Astrocyte of the spinal cord (primary cell): ENCODE data around the gene PTF1A.

ENCODE experiments used
- DNase-seq: peaks from one replicate; pipeline ENCODE4 v3.0.0; 2011; ENCODE audit warnings: low read depth, low spot score
- H3K4me3 ChIP-seq: 2 replicates; pipeline ENCODE4 v1.5.1; 2011; ENCODE audit warnings: low read depth, mild to moderate bottlenecking, low read length, moderate library complexity
- in situ Hi-C: cut with HindIII; loops from 2 replicates; pipeline ENCODE4 v1.10.0; 2017; ENCODE audit warnings: low sequenced_read_pairs
- TF ChIP-seq, protein P1 (sequence below): IDR thresholded peaks from 2 replicates; pipeline ENCODE4 v1.5.1; 2012; ENCODE audit warnings: low read depth, mild to moderate bottlenecking, low read length, inconsistent platforms

PTF1A gene

DNA sequence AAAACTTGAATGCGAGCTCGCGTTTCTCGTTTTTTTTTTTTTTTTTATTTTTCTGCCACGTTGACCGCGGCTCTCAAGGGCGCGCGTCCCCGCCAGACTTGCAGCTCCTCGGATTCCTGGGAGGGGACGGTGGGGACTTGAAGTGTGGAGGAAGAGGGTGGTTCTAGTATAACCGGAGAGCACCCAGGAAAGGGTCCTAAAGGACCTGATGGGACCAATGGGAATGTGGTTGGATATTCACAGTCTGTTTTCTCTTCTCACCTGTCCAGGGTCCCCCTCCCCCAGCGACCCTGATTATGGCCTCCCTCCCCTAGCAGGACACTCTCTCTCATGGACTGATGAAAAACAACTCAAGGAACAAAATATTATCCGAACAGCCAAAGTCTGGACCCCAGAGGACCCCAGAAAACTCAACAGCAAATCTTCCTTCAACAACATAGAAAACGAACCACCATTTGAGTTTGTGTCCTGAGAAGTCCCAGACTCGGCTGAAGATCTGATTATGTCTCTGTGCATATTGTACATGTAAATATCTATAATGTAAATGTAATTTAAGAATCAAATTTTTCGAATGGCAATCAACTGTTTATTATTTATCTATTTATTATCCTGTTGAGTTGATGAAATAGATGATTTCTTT lies 1.4 kb downstream of the PTF1A start:
- TF ChIP-seq, protein P1, sequence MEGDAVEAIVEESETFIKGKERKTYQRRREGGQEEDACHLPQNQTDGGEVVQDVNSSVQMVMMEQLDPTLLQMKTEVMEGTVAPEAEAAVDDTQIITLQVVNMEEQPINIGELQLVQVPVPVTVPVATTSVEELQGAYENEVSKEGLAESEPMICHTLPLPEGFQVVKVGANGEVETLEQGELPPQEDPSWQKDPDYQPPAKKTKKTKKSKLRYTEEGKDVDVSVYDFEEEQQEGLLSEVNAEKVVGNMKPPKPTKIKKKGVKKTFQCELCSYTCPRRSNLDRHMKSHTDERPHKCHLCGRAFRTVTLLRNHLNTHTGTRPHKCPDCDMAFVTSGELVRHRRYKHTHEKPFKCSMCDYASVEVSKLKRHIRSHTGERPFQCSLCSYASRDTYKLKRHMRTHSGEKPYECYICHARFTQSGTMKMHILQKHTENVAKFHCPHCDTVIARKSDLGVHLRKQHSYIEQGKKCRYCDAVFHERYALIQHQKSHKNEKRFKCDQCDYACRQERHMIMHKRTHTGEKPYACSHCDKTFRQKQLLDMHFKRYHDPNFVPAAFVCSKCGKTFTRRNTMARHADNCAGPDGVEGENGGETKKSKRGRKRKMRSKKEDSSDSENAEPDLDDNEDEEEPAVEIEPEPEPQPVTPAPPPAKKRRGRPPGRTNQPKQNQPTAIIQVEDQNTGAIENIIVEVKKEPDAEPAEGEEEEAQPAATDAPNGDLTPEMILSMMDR, result no peak
- no peak for DNase-seq
- in situ Hi-C loops, result no loop called here
- no peak overlapping the region for H3K4me3 ChIP-seq

DNA sequence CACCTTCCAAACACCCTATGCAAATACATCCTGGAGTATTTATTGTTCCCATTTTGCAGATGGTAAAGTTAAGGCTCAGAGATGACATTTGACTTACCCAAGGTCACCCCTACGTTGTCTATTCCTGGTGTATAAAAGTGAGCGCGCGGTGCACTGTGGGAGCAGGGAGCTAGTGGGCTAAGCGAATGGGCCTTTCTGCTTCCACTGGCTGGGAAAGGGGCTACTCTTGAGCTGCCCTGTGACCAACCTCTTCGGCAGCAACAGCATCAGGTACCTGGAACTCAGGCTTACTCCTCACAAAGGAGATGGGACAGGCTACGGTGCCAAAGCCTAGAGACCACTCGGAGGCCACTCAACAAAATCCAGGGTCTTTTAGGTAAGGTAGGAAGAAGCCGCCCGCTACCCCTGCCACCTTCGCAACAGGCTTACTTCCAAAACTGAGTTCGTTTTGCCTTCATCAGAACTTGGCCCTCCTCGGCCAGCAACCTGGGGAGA lies 2.4 kb downstream of the PTF1A start:
- TF ChIP-seq, protein P1, result no peak
- in situ Hi-C loops, result no loop called here
- no peak for DNase-seq
- H3K4me3 ChIP-seq, result no peak overlapping the region

DNA sequence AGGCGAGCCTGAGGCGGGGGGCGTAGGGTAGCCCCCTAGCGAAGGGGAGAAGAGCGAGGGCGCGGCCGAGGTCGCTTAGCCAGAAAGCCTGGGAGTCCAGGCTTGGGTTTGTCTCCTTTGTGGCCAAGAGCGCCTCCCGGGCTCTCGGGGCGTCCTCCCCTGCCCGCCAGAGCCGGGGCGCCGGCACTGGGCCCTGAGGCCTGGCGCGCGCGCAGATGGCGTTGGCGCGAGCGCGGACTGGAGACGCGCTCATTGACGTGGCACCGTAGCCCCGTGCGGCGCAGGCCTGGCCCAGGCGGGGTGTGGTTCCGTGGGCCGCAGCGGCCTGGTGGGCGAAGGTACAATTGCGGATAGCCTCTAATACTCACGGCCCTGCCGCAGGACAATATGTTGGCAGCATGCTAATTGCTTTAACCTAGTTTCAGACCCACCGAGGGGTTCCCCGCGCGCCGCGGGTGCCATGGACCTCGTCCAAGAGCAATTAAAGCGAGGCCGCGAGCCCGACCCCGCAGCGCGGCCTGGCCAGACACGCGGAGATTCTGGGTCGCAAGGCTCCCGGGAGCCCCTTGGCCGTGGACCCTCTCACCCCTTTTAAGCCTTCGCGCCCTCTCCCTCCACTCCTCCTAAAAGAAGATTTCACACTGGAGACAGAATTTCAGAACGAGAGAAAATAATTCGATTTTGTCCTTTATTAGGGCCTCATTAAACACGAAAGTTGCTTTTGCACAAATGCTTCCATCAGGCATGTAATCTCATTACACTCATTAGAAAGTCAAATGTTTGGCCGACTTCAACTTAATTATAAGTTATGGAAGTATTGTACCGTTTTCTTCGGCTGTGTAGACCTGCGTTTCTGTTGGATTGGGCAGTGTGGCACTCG lies 3.1 kb downstream of the PTF1A start:
- in situ Hi-C loops, result no loop called here
- no peak for DNase-seq
- TF ChIP-seq, protein P1, result no peak
- H3K4me3 ChIP-seq, result no peak overlapping the region

DNA sequence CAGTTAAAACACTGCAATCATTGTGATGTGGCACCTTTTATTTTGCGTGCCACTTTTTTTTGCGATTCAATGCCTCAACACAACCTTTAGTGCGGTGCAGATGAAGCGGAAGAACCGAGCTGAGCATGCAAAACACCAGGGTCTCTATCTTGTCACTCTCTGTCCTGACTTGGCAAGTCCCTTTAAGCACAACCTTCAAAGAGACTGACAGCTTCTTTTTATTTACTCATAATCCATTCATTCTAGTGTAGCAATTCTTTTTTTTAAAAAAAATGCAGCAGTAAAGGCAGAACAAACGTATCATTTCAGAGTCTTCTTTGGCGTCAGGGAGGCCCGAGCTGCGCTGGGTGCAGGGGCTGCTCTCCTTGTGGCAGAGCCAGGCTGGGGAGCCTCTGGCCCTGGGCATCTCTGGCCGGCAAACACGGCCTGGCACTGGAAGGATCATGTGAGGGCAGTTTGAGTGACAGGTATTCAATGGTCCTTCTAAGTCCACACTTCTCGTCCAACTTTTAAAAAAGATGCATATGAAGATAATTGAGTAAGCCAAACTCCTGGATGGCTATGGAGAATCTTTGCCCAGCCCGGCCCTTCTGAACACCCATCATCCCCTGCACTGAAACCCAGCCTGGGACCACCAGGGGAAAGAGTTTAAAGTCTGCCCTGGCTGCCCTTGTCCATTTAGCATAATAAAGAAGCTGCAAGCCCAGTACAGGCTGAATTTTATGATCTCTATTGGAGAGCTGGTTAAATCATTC lies 3.9 kb downstream of the PTF1A start:
- in situ Hi-C loops, result no loop called here
- TF ChIP-seq, protein P1, result no peak
- H3K4me3 ChIP-seq, result no peak overlapping the region
- no peak for DNase-seq

DNA sequence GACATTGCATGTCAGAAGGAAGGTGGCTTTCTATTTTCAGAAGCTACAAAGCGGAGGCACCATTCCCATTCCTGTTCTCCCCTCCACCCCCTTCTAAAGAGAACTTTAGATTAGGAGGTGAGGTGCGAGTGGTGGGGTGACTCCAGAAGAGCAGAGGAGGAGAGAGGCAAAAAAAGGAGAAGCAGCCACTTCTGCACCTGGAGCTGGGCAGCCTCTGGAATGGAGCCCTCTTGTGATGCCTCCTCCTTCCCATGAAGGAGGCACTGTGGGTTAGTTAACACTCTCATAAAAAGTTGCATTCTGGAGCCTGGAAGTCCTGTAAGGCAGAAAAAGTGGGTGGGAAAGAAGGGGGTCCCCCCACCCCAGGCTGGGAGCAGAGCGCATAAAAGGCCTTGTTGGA lies 4.8 kb downstream of the PTF1A start:
- TF ChIP-seq, protein P1, result no peak
- no peak overlapping the region for H3K4me3 ChIP-seq
- in situ Hi-C loops, result no loop called here
- DNase-seq, result no peak

DNA sequence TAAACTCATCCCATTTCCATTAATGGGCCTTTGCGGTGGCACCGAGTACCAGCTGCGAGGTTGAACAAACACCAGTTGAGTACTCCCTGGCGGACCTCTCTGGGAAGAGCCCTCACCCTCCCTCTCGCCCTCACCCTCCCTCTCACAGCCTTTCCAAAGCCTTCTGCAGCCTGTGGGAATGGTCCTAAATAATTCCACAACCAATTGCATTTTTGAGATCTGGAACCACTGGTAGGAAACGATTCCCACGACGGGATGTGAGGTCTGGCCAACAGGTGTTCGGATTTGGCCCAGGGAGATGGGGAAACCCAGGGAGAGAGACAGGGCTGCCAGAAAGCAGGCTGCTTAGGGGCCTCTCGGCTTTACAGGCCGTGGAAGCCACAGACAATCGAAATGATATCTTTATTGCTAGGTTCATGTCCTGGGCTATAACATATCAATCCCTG lies 5.3 kb downstream of the PTF1A start:
- in situ Hi-C loops, result no loop called here
- TF ChIP-seq, protein P1, result no peak
- H3K4me3 ChIP-seq, result no peak overlapping the region
- no peak for DNase-seq
